Measurements from ENCODE around the gene UGT1A8. TPM values are rescaled to one million over a fixed set of nuclear protein-coding genes. Genes with fewer than 3 reads are reported as not detected.

UGT1A8 gene
- total and polyA plus RNA-seq, 2 donors (not counting 1 experiment from before 2014, with no cell fraction given): not detected

GRCh38 chr2:233799087-233799665, 181.7 kb downstream of the UGT1A8 start:
- 51% methylated on average over 4 of the region's 7 CpGs for WGBS (ENCODE audit: insufficient coverage)
- no peaks in the 10 kb centered on the region for H3K79me2 ChIP-seq (ENCODE audit: control insufficient read depth, insufficient read depth, low read length)

GRCh38 chr2:233799716-233800115, 182.3 kb downstream of the UGT1A8 start:
- Histone ChIP-seq H3K4me2 (replicated peaks; ENCODE audit: low read depth, low read length, poor library complexity, severe bottlenecking) (no peak overlapping the region), H3K27ac (ENCODE audit: low read length in 2 of 2) (no peak overlapping the region), H3K9me3 (ENCODE audit: control extremely low read depth in 1 of 3, control insufficient read depth in 2 of 3, insufficient read depth in 1 of 3, low read length in 2 of 3) (no peaks in the 10 kb centered on the region), H3K9ac (ENCODE audit: low read length) (no peak overlapping the region), H3K27me3 (replicated peaks in 1 of 4; ENCODE audit: control extremely low read depth in 1 of 4, control insufficient read depth in 3 of 4, insufficient read depth in 4 of 4, low read length in 3 of 4) (peaks cover 0 to 4% (median 0%) of the 10 kb centered on the region in 4 experiments), H4K20me1 (ENCODE audit: control insufficient read depth, insufficient read depth, low read length, poor library complexity, severe bottlenecking) (no peaks in the 10 kb centered on the region), H2AFZ (ENCODE audit: insufficient read depth, low read depth, low read length, poor library complexity, severe bottlenecking) (no peak overlapping the region), H3K36me3 (replicated peaks in 1 of 2; ENCODE audit: control extremely low read depth in 1 of 2, control insufficient read depth in 1 of 2, extremely low read depth in 1 of 2, insufficient read depth in 2 of 2, low read length in 1 of 2) (no peaks in the 10 kb centered on the region), H3K4me3 (ENCODE audit: control extremely low read depth in 1 of 5, extremely low read depth in 1 of 5, insufficient read depth in 1 of 5, low read depth in 2 of 5, low read length in 4 of 5) (no peak overlapping the region), H3K79me2 (ENCODE audit: control insufficient read depth, insufficient read depth, low read length) (no peaks in the 10 kb centered on the region), H3K4me1 (ENCODE audit: control insufficient read depth in 2 of 2, insufficient read depth in 2 of 2, low read length in 2 of 2) (no peaks in the 10 kb centered on the region)
- Mint-ChIP-seq H3K9me3 (ENCODE audit: insufficient read depth) (peaks cover 2% of the 10 kb centered on the region), H3K27me3 (peaks cover 17% of the 10 kb centered on the region), H3K4me1 (no peaks in the 10 kb centered on the region), H3K27ac (no peak overlapping the region), H3K4me3 (no peak overlapping the region)
- ATAC-seq (ENCODE audit: low read depth): no peak
- CTCF ChIA-PET: no interaction called here
- no peak for DNase-seq
- POLR2A ChIA-PET: no interaction called here
- 44% methylated on average over 4 of the region's 5 CpGs for WGBS (ENCODE audit: insufficient coverage)
- intact Hi-C loops (cut with micrococcal nuclease): no loop called here
- TF ChIP-seq EZH2 (IDR thresholded peaks at IDR 0.05; ENCODE audit: borderline replicate concordance, insufficient read depth, low read depth, low read length, poor library complexity, severe bottlenecking) (no peak), CTCF (IDR thresholded peaks at IDR 0.05) (no peak)

More at GRCh38 chr2:233799087-233799665, 181.7 kb downstream of the UGT1A8 start:
- Histone ChIP-seq H2AFZ (ENCODE audit: insufficient read depth, low read depth, low read length, poor library complexity, severe bottlenecking) (no peak overlapping the region), H3K9me3 (ENCODE audit: control extremely low read depth in 1 of 3, control insufficient read depth in 2 of 3, insufficient read depth in 1 of 3, low read length in 2 of 3) (no peaks in the 10 kb centered on the region), H3K4me2 (replicated peaks; ENCODE audit: low read depth, low read length, poor library complexity, severe bottlenecking) (no peak overlapping the region), H3K27me3 (replicated peaks in 1 of 4; ENCODE audit: control extremely low read depth in 1 of 4, control insufficient read depth in 3 of 4, insufficient read depth in 4 of 4, low read length in 3 of 4) (peaks cover 0 to 4% (median 0%) of the 10 kb centered on the region in 4 experiments), H3K4me3 (ENCODE audit: control extremely low read depth in 1 of 5, extremely low read depth in 1 of 5, insufficient read depth in 1 of 5, low read depth in 2 of 5, low read length in 4 of 5) (no peak overlapping the region), H3K27ac (ENCODE audit: low read length in 2 of 2) (no peak overlapping the region), H3K9ac (ENCODE audit: low read length) (no peak overlapping the region), H4K20me1 (ENCODE audit: control insufficient read depth, insufficient read depth, low read length, poor library complexity, severe bottlenecking) (no peaks in the 10 kb centered on the region), H3K4me1 (ENCODE audit: control insufficient read depth in 2 of 2, insufficient read depth in 2 of 2, low read length in 2 of 2) (no peaks in the 10 kb centered on the region), H3K36me3 (replicated peaks in 1 of 2; ENCODE audit: control extremely low read depth in 1 of 2, control insufficient read depth in 1 of 2, extremely low read depth in 1 of 2, insufficient read depth in 2 of 2, low read length in 1 of 2) (no peaks in the 10 kb centered on the region)
- intact Hi-C loops (cut with micrococcal nuclease): no loop called here
- DNase-seq: no peak
- Mint-ChIP-seq H3K4me1 (no peaks in the 10 kb centered on the region), H3K27ac (no peak overlapping the region), H3K9me3 (ENCODE audit: insufficient read depth) (peaks cover 2% of the 10 kb centered on the region), H3K27me3 (peaks cover 13% of the 10 kb centered on the region), H3K4me3 (no peak overlapping the region)
- no peak for TF ChIP-seq EZH2 (IDR thresholded peaks at IDR 0.05; ENCODE audit: borderline replicate concordance, insufficient read depth, low read depth, low read length, poor library complexity, severe bottlenecking)
- TF ChIP-seq CTCF (IDR thresholded peaks at IDR 0.05): no peak
- POLR2A ChIA-PET: no interaction called here
- no peak for ATAC-seq (ENCODE audit: low read depth)
- CTCF ChIA-PET: no interaction called here

Measured in B cell (primary cell).